NOMO-1 treated with dmso at 0.1 percent for 144 hours (cell line): ENCODE data around the gene CHCHD6.

Experiments used
- DNase-seq: peaks from one replicate; lab custom pipeline; 2025; ENCODE audit not compliant: unreplicated experiment; lab: John Stamatoyannopoulos, UW

The CHCHD6 gene

GRCh38 chr3:126703512-126704493 is at the start of gene CHCHD6:
TSS of gene CHCHD6 (plus strand) at chr3:126704240. CDS start at chr3:126704313, 73 bp downstream.
- peak; percentile 97 for DNase-seq

GRCh38 chr3:126654571-126655383 is 49.3 kb upstream of the CHCHD6 start, which contains the start of gene TXNRD3:
TSS of gene TXNRD3 (minus strand) at chr3:126655124.
- peak; percentile 29 for DNase-seq

GRCh38 chr3:126655887-126656286 is 48.2 kb upstream of the CHCHD6 start:
- DNase-seq, result no peak

- DNase-seq, result no peak
Observed at GRCh38 chr3:126656371-126657134, 47.5 kb upstream of the CHCHD6 start.

GRCh38 chr3:126657901-126658300 is 46.1 kb upstream of the CHCHD6 start:
- DNase-seq, result no peak

- DNase-seq, result no peak
Observed at GRCh38 chr3:126658584-126658983, 45.5 kb upstream of the CHCHD6 start.

GRCh38 chr3:126659915-126660886 is 43.8 kb upstream of the CHCHD6 start:
- no peak for DNase-seq

GRCh38 chr3:126661532-126662364 is 42.3 kb upstream of the CHCHD6 start:
- DNase-seq, result no peak

GRCh38 chr3:126663257-126663656 is 40.8 kb upstream of the CHCHD6 start:
- no peak for DNase-seq

GRCh38 chr3:126663750-126664149 is 40.3 kb upstream of the CHCHD6 start:
- no peak for DNase-seq

- no peak for DNase-seq
Observed at GRCh38 chr3:126664591-126665214, 39.3 kb upstream of the CHCHD6 start.

- no peak for DNase-seq
Observed at GRCh38 chr3:126665221-126665936, 38.7 kb upstream of the CHCHD6 start.

- DNase-seq, result no peak
Observed at GRCh38 chr3:126665959-126666657, 37.9 kb upstream of the CHCHD6 start.

- no peak for DNase-seq
Observed at GRCh38 chr3:126666658-126667528, 37.1 kb upstream of the CHCHD6 start.

GRCh38 chr3:126667631-126668449 is 36.2 kb upstream of the CHCHD6 start:
- DNase-seq, result no peak
